ENCODE results near the gene KLK10.

DNA sequence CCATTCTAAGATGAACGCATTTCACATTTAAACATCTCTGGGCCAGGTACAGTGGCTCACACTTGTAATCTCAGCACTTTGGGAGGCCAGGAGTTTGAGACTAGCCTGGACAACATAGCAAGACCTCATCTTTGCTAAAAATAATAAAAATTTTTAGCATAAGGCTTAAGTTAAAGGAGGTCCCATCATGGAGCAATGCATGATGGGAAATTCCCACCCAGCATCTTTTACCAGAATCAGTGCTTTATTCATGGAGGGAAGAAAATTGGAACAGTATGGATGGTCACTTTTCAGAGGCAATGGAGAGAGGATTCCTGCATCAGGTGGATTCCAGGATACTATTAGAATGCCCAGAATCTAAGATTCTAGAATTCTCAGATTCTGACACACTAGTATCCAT, 14.3 kb downstream of the KLK10 start:
- TF ChIP-seq, protein P1, sequence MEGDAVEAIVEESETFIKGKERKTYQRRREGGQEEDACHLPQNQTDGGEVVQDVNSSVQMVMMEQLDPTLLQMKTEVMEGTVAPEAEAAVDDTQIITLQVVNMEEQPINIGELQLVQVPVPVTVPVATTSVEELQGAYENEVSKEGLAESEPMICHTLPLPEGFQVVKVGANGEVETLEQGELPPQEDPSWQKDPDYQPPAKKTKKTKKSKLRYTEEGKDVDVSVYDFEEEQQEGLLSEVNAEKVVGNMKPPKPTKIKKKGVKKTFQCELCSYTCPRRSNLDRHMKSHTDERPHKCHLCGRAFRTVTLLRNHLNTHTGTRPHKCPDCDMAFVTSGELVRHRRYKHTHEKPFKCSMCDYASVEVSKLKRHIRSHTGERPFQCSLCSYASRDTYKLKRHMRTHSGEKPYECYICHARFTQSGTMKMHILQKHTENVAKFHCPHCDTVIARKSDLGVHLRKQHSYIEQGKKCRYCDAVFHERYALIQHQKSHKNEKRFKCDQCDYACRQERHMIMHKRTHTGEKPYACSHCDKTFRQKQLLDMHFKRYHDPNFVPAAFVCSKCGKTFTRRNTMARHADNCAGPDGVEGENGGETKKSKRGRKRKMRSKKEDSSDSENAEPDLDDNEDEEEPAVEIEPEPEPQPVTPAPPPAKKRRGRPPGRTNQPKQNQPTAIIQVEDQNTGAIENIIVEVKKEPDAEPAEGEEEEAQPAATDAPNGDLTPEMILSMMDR (IDR thresholded peaks at IDR 0.05), result no peak
- TF ChIP-seq POLR2AphosphoS5 (IDR thresholded peaks at IDR 0.05), result no peak
- TF ChIP-seq POLR2A (IDR thresholded peaks at IDR 0.05), result no peak

Measured in gastroesophageal sphincter (tissue), 3 donors.